ENCODE results near the gene CTNND2. TPM values are rescaled to one million over a fixed set of nuclear protein-coding genes. Genes with fewer than 3 reads are reported as not detected.
A peak's percentile ranks its signal among the peaks of the same experiment; 100 is the strongest.
"Not testable (repeated sequence)": the region's sequence is repeated elsewhere in the genome, so short reads cannot be mapped to it uniquely, and the experiment has no call there.

CTNND2 gene
- total RNA-seq, 2 donors from 2014 or later, result not detected

- DNase-seq, result no peak
- Mint-ChIP-seq H3K4me3 (no peak overlapping the region), H3K4me1 (ENCODE audit: low read depth) (peaks cover 7% of the 10 kb centered on the region), H3K27me3 (ENCODE audit: low read depth) (no peaks in the 10 kb centered on the region), H3K27ac (no peak overlapping the region), H3K9me3 (peaks cover 0 to 3% of the 10 kb centered on the region in 2 donors), H3K36me3 (ENCODE audit: insufficient read depth in 2 of 2) (no peaks in the 10 kb centered on the region)
- ATAC-seq (replicated peaks in 1 of 2), result no peak
Measured at GRCh38 chr5:11329679-11330078, 574.6 kb downstream of the CTNND2 start.

GRCh38 chr5:11324521-11325289 is 579.5 kb downstream of the CTNND2 start:
- H3K27me3 Mint-ChIP-seq (ENCODE audit: low read depth), result no peaks in the 10 kb centered on the region
- no peaks in the 10 kb centered on the region for H3K9me3 Mint-ChIP-seq
- H3K4me3 Mint-ChIP-seq, result no peak overlapping the region
- no peak overlapping the region for H3K27ac Mint-ChIP-seq
- H3K36me3 Mint-ChIP-seq (ENCODE audit: insufficient read depth in 2 of 2), result no peaks in the 10 kb centered on the region
- H3K4me1 Mint-ChIP-seq (ENCODE audit: low read depth), result no peaks in the 10 kb centered on the region
- no peak for DNase-seq
- no peak for ATAC-seq (replicated peaks in 1 of 2)

- H3K27ac Mint-ChIP-seq, result no peak overlapping the region
Measured at GRCh38 chr5:11323761-11324160, 580.5 kb downstream of the CTNND2 start.

DNA sequence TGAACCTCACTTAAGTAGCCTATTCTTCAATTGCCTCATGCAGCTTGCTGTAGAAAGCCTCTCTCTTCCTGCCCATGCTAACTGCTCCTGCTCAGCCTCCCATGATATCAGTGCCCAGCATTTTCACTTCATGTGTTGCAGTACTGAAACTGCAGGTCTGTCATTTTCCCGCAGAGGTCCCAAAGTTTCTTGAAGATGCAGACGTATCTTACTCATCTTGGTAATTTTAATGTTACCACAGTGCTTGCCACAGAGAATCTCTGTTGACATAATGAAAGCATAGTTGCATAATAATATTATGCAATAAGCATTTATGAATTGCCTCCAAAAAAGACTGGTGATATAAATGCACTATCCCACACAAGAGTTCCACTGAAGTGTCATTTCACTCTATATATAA is 582.1 kb downstream of the CTNND2 start:
- H3K9me3 Mint-ChIP-seq, result no peaks in the 10 kb centered on the region
- no peak overlapping the region for H3K4me3 Mint-ChIP-seq
- H3K4me1 Mint-ChIP-seq (ENCODE audit: low read depth), result no peaks in the 10 kb centered on the region
- H3K27ac Mint-ChIP-seq, result no peak overlapping the region
- no peaks in the 10 kb centered on the region for H3K36me3 Mint-ChIP-seq (ENCODE audit: insufficient read depth in 2 of 2)
- peaks cover 7% of the 10 kb centered on the region for H3K27me3 Mint-ChIP-seq (ENCODE audit: low read depth)
- peak in 1 of 2 donors; percentile 11 for ATAC-seq (replicated peaks in 1 of 2)
- DNase-seq, result no peak

More at GRCh38 chr5:11323761-11324160, 580.5 kb downstream of the CTNND2 start:
- Mint-ChIP-seq H3K36me3 (ENCODE audit: insufficient read depth in 2 of 2) (no peaks in the 10 kb centered on the region), H3K27me3 (ENCODE audit: low read depth) (no peaks in the 10 kb centered on the region), H3K9me3 (no peaks in the 10 kb centered on the region), H3K4me3 (no peak overlapping the region), H3K4me1 (ENCODE audit: low read depth) (no peaks in the 10 kb centered on the region)
- ATAC-seq (replicated peaks in 1 of 2) (no peak), DNase-seq (no peak)

DNA sequence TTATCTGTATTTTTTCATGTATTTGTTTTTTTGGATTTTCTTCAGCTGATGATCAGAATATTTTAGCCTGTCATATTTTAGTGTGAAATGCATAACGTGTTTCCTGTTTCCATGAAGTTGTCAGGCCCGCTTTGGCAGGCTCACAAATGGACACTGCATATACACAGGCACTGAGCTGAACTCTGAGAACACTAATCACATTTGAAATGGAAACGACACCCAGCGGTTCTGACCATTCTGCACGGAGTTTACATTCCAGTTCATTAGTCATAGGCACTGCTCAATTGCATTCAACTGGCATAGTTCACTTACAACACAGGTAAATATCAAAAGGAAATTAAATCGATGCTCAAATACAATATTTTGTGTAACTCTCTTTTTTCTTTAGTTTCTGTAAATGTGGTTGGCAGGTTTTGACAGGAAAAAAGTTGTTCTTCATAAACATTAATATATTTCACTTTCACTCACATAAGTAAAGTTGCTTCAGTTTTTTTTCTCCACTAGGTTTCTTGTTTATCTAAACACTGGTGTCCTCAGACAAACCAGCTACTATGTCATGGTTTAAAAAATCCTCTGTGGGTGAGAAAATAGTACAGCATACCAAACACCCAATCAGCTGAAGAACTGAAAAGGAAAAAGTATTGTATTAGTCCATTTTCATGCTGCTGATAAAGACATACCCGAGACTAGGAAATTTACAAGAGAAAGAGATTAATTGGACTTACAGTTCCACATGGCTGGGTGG is 584.2 kb downstream of the CTNND2 start:
- DNase-seq (no peak), ATAC-seq (replicated peaks in 1 of 2) (no peak)
- peaks cover 7% of the 10 kb centered on the region for H3K27me3 Mint-ChIP-seq (ENCODE audit: low read depth)
- H3K9me3 Mint-ChIP-seq, result no peaks in the 10 kb centered on the region
- no peak overlapping the region for H3K27ac Mint-ChIP-seq
- no peaks in the 10 kb centered on the region for H3K4me1 Mint-ChIP-seq (ENCODE audit: low read depth)
- no peaks in the 10 kb centered on the region for H3K36me3 Mint-ChIP-seq (ENCODE audit: insufficient read depth in 2 of 2)
- H3K4me3 Mint-ChIP-seq, result no peak overlapping the region

DNA sequence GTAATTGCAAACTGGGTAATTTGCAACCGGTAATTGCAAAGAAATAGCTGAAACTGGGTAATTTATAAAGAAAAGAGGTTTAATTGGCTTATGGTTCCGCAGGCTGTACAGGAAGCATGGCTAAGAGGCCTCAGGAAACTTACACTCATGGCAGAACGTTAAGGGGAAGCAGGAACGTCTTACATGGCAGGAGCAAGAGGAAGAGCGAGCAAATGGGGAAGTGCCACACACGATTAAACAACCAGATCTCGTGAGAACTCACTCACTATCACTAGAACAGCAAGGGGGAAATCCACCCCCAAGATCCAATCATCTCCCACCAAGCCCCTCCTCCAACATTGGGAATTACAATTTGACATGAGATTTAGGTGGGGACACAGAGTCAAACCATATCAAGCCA is 590.6 kb downstream of the CTNND2 start:
- H3K4me1 Mint-ChIP-seq (ENCODE audit: low read depth); H3K4me3 Mint-ChIP-seq; H3K36me3 Mint-ChIP-seq (ENCODE audit: insufficient read depth in 2 of 2); H3K27ac Mint-ChIP-seq; ATAC-seq (replicated peaks in 1 of 2); H3K9me3 Mint-ChIP-seq; DNase-seq; H3K27me3 Mint-ChIP-seq (ENCODE audit: low read depth): not testable (repeated sequence)

DNA sequence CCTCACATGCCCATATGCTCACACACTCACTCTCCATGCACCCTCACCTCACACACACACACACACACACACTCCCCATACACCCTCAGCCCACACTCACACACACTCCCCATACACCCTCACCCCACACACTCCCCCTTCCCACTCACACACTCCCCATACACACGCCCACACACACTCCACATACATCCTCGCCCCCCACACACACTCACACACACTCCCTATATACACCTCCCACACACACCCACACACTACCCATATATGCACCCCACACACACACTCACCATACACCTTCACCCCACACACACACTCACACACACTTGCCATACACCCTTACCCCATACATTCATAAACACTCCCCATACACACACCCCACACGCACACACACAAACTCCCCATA is 592.5 kb downstream of the CTNND2 start:
- Mint-ChIP-seq H3K36me3 (ENCODE audit: insufficient read depth in 2 of 2) (no peaks in the 10 kb centered on the region), H3K27me3 (ENCODE audit: low read depth) (no peaks in the 10 kb centered on the region), H3K4me3 (no peak overlapping the region), H3K4me1 (ENCODE audit: low read depth) (no peaks in the 10 kb centered on the region), H3K9me3 (no peaks in the 10 kb centered on the region), H3K27ac (no peak overlapping the region)
- ATAC-seq (replicated peaks in 1 of 2), result no peak
- no peak for DNase-seq

GRCh38 chr5:11311272-11311671 is 593.0 kb downstream of the CTNND2 start:
- Mint-ChIP-seq H3K27me3 (ENCODE audit: low read depth) (no peaks in the 10 kb centered on the region), H3K9me3 (no peaks in the 10 kb centered on the region), H3K27ac (no peak overlapping the region), H3K4me1 (ENCODE audit: low read depth) (no peaks in the 10 kb centered on the region), H3K36me3 (ENCODE audit: insufficient read depth in 2 of 2) (no peaks in the 10 kb centered on the region), H3K4me3 (no peak overlapping the region)
- ATAC-seq (replicated peaks in 1 of 2), result no peak
- no peak for DNase-seq

DNA sequence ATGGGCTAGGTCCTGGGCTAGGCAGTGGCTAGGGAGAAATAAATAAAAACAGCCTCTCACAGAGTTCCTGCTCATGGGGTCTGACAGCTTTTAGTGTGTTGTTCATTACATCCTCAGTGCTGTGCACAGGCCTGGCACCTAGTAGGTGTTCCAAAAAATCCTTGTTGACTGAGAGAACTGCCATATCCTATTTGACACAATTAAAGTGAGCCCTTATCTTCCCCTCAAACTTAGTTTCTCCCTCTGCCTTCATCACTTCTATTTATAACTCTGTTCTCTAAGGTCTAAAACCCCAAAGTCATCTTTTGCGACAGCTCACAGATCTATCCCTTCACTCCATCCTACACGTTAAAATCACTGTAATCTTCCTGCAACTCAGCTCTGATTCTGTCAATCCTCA is 594.1 kb downstream of the CTNND2 start:
- no peak overlapping the region for H3K4me3 Mint-ChIP-seq
- no peaks in the 10 kb centered on the region for H3K36me3 Mint-ChIP-seq (ENCODE audit: insufficient read depth in 2 of 2)
- H3K27me3 Mint-ChIP-seq (ENCODE audit: low read depth), result no peaks in the 10 kb centered on the region
- no peaks in the 10 kb centered on the region for H3K4me1 Mint-ChIP-seq (ENCODE audit: low read depth)
- no peak overlapping the region for H3K27ac Mint-ChIP-seq
- H3K9me3 Mint-ChIP-seq, result no peaks in the 10 kb centered on the region
- DNase-seq (no peak), ATAC-seq (replicated peaks in 1 of 2) (no peak)

DNA sequence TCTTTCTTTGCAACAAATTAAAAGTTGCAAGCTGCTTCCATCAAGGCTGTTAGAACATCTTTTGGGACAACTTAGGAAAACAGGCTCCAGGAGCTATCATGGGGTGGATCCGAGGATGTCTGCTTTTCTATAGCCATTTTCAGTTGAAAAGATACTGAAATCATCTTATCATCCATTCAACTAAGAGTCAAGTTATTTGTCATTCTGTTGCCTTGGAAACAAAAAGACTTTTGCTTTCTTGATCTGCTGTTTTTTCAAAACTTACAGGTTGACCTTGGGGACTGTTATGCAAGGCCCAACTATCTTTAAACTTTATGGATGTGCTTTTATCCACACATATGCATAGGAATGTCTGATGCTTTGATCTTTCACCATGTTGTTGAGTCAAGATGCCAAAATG is 597.9 kb downstream of the CTNND2 start:
- DNase-seq (no peak), ATAC-seq (replicated peaks in 1 of 2) (no peak)
- H3K27me3 Mint-ChIP-seq (ENCODE audit: low read depth), result no peaks in the 10 kb centered on the region
- H3K36me3 Mint-ChIP-seq (ENCODE audit: insufficient read depth in 2 of 2), result no peaks in the 10 kb centered on the region
- H3K9me3 Mint-ChIP-seq, result no peaks in the 10 kb centered on the region
- H3K4me1 Mint-ChIP-seq (ENCODE audit: low read depth), result no peaks in the 10 kb centered on the region
- no peak overlapping the region for H3K27ac Mint-ChIP-seq
- H3K4me3 Mint-ChIP-seq, result no peak overlapping the region

GRCh38 chr5:11305245-11305644 is 599.0 kb downstream of the CTNND2 start:
- H3K36me3 Mint-ChIP-seq (ENCODE audit: insufficient read depth in 2 of 2), result no peaks in the 10 kb centered on the region
- H3K4me1 Mint-ChIP-seq (ENCODE audit: low read depth), result no peaks in the 10 kb centered on the region
- no peak overlapping the region for H3K4me3 Mint-ChIP-seq
- no peak for DNase-seq
- no peaks in the 10 kb centered on the region for H3K27me3 Mint-ChIP-seq (ENCODE audit: low read depth)
- H3K9me3 Mint-ChIP-seq, result no peaks in the 10 kb centered on the region
- no peak for ATAC-seq (replicated peaks in 1 of 2)
- no peak overlapping the region for H3K27ac Mint-ChIP-seq

DNA sequence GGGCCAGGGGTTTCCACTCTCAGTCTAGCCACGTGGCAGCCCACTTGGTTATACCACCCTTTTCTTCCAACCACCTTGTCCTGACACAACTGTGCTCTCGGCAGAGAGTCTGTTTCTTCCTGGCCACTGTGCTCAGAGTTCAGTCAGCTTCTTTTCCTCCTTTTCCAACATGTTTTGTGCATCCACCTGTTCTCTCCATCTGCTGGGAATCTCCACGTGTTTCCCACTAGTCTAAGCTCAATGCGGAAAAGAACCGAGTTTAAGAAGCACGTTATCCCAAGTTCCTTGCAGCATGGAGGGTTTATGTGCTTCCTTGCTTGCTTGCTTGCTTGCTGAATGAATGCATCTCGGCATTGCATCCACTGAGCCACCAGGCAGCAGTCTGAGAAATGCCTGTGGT is 599.6 kb downstream of the CTNND2 start:
- ATAC-seq (replicated peaks in 1 of 2) (no peak), DNase-seq (no peak)
- H3K9me3 Mint-ChIP-seq, result no peaks in the 10 kb centered on the region
- H3K36me3 Mint-ChIP-seq (ENCODE audit: insufficient read depth in 2 of 2), result no peaks in the 10 kb centered on the region
- no peaks in the 10 kb centered on the region for H3K4me1 Mint-ChIP-seq (ENCODE audit: low read depth)
- H3K27ac Mint-ChIP-seq, result no peak overlapping the region
- no peak overlapping the region for H3K4me3 Mint-ChIP-seq
- H3K27me3 Mint-ChIP-seq (ENCODE audit: low read depth), result no peaks in the 10 kb centered on the region

- ATAC-seq (replicated peaks in 1 of 2) (no peak), DNase-seq (no peak)
- Mint-ChIP-seq H3K9me3 (no peaks in the 10 kb centered on the region), H3K4me3 (no peak overlapping the region), H3K36me3 (ENCODE audit: insufficient read depth in 2 of 2) (no peaks in the 10 kb centered on the region), H3K27ac (no peak overlapping the region), H3K27me3 (ENCODE audit: low read depth) (no peaks in the 10 kb centered on the region), H3K4me1 (ENCODE audit: low read depth) (no peaks in the 10 kb centered on the region)
Measured at GRCh38 chr5:11302663-11303062, 601.6 kb downstream of the CTNND2 start.

DNA sequence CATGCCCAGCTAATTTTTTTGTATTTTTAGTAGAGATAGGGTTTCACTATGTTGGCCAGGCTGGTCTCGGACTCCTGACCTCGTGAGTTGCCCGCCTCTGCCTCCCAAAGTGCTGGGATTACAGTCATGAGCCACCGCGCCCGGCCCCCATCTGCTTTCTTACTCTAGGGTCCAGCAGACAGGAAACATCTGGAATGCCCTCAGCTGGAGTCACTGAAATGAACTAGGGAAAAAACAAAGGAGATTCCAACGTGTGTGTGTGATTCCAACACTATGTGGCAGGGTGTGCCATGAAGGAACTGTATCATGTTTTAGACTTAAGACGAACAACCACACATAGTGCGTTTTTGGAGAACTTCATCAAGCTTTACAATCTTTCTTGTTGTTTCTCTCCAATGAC is 603.1 kb downstream of the CTNND2 start:
- DNase-seq (no peak), ATAC-seq (replicated peaks in 1 of 2) (no peak)
- H3K9me3 Mint-ChIP-seq, result no peaks in the 10 kb centered on the region
- no peaks in the 10 kb centered on the region for H3K36me3 Mint-ChIP-seq (ENCODE audit: insufficient read depth in 2 of 2)
- H3K27me3 Mint-ChIP-seq (ENCODE audit: low read depth), result no peaks in the 10 kb centered on the region
- no peaks in the 10 kb centered on the region for H3K4me1 Mint-ChIP-seq (ENCODE audit: low read depth)
- H3K4me3 Mint-ChIP-seq, result no peak overlapping the region
- no peak overlapping the region for H3K27ac Mint-ChIP-seq

Measured in activated T-cell treated with anti-CD3 and anti-CD28 coated beads, Interleukin-2, amount 50 U/mL, for 72 hours (primary cell).